ENCODE results near the gene PIGR. TPM values are rescaled to one million over a fixed set of nuclear protein-coding genes. Genes with fewer than 3 reads are reported as not detected.

PIGR gene
- total RNA-seq, 1 experiment from 2014 or later, result not detected

GRCh38 chr1:206979379-206980043 lies 33.2 kb upstream of the PIGR start:
- Histone ChIP-seq H2AK5ac (ENCODE audit: insufficient read length, low read length) (no peak overlapping the region), H4K8ac (replicated peaks; ENCODE audit: insufficient read length, low read depth, low read length) (no peak overlapping the region), H2AFZ (ENCODE audit: low read length) (no peak overlapping the region), H3K4me2 (ENCODE audit: insufficient read depth, insufficient read length, low read length) (no peak overlapping the region), H2BK15ac (ENCODE audit: low read depth, low read length) (no peak overlapping the region), H3K79me1 (ENCODE audit: insufficient read depth, low read depth, low read length, poor library complexity, severe bottlenecking) (no peaks in the 10 kb centered on the region), H2BK5ac (ENCODE audit: insufficient read length, low read length) (no peak overlapping the region), H4K20me1 (ENCODE audit: control insufficient read depth, insufficient read depth, insufficient read length) (no peaks in the 10 kb centered on the region), H4K5ac (ENCODE audit: insufficient read length, low read depth, low read length) (no peak overlapping the region), H3K9me3 (ENCODE audit: control insufficient read depth, low read depth, low read length) (no peaks in the 10 kb centered on the region), H4K91ac (ENCODE audit: insufficient read length, low read depth, low read length) (no peak overlapping the region), H2BK20ac (ENCODE audit: low read depth, low read length, poor library complexity, severe bottlenecking) (no peak overlapping the region), H3K23ac (ENCODE audit: insufficient read length, low read depth, low read length) (no peak overlapping the region), H3K79me2 (ENCODE audit: insufficient read depth, low read length) (no peaks in the 10 kb centered on the region), H2BK12ac (ENCODE audit: insufficient read length, low read depth, low read length) (no peak overlapping the region), H3K4me1 (ENCODE audit: insufficient read depth, low read length) (no peaks in the 10 kb centered on the region), H3K9ac (ENCODE audit: extremely low read depth, insufficient read length, low read length) (no peak overlapping the region), H3K23me2 (ENCODE audit: insufficient read length, low read depth, low read length, poor library complexity, severe bottlenecking) (no peaks in the 10 kb centered on the region), H3K56ac (ENCODE audit: insufficient read length, low read depth, low read length) (no peak overlapping the region), H3K27ac (ENCODE audit: insufficient read length, low read depth, low read length) (no peak overlapping the region), H3K4ac (ENCODE audit: low read depth, low read length) (no peak overlapping the region), H3K27me3 (ENCODE audit: insufficient read depth, low read length) (no peaks in the 10 kb centered on the region; the same call in 1 of the 2 replicates), H3T11ph (ENCODE audit: low read length) (no peak overlapping the region), H2BK120ac (ENCODE audit: low read depth, low read length, poor library complexity, severe bottlenecking) (no peak overlapping the region), H3K18ac (ENCODE audit: insufficient read length, low read depth, low read length) (no peak overlapping the region), H3K14ac (ENCODE audit: insufficient read depth, low read length) (no peak overlapping the region)
- peaks cover 16% of the 10 kb centered on the region for H3K27me3 Mint-ChIP-seq (ENCODE audit: low read depth)
- 0 out of 5 replicates have a peak, but pooled peaks cover 0 to 2% of the 10 kb centered on the region in 2 experiments for H3K9me3 Mint-ChIP-seq
- peaks cover 23 to 31% of the 10 kb centered on the region in 2 experiments for H3K4me1 Mint-ChIP-seq
- TF ChIP-seq CTCF (conservative IDR thresholded peaks at IDR 0.05), result peak; percentile 71
- no CpG with 5 or more reads among the region's 3 CpGs for WGBS (ENCODE audit: extremely low coverage, insufficient read length, low lambda C conversion rate)
- H3K27ac Mint-ChIP-seq, result no peak overlapping the region; a peak in 1 of 7 replicates
- no peak overlapping the region for H3K4me3 Mint-ChIP-seq
- no peaks in the 10 kb centered on the region for H3K36me3 Mint-ChIP-seq (ENCODE audit: insufficient read depth in 1 of 3, low read depth in 3 of 3)
- DNase-seq, result no peak

Measured in H9 (cell line).